OCI-LY1 (cell line): ENCODE results near the gene GNG7.

Experiments used
- H2AFZ ChIP-seq: fragments of 200-600 bp; sonication (generic), shearing (Covaris generic); 2 replicates; pipeline ENCODE4 v1.6.0; 2014; ENCODE audit warnings: antibody characterized with exemption, mild to moderate bottlenecking, low read length
- H3F3A ChIP-seq: fragments of 200-600 bp; sonication (generic), shearing (Covaris generic); 2 replicates; pipeline ENCODE4 v1.6.0; 2014; ENCODE audit warnings: mild to moderate bottlenecking, antibody characterized with exemption, low read length, moderate library complexity; ENCODE audit not compliant: insufficient read depth
- H3K27ac ChIP-seq: fragments of 200-600 bp; sonication (generic); 2 replicates; pipeline ENCODE4 v1.5.1; 2014; ENCODE audit warnings: low read length, mixed run types, mild to moderate bottlenecking, low read depth; ENCODE audit not compliant: poor library complexity, severe bottlenecking
- H3K27me3 ChIP-seq: fragments of 200-600 bp; sonication (generic); 2 replicates; pipeline ENCODE4 v1.6.0; 2014; ENCODE audit warnings: antibody characterized with exemption, mild to moderate bottlenecking, low read length, moderate library complexity; ENCODE audit not compliant: insufficient read depth
- H3K36me3 ChIP-seq: fragments of 200-600 bp; sonication (generic); 2 replicates; pipeline ENCODE4 v1.6.1; 2014; ENCODE audit warnings: mild to moderate bottlenecking, antibody characterized with exemption, low read length, moderate library complexity, mixed read lengths; ENCODE audit not compliant: insufficient read depth
- H3K4me1 ChIP-seq: fragments of 200-600 bp; sonication (generic); 2 replicates; pipeline ENCODE4 v1.5.1; 2014; ENCODE audit warnings: mild to moderate bottlenecking, low read length, moderate library complexity; ENCODE audit not compliant: insufficient read depth, severe bottlenecking
- H3K4me2 ChIP-seq: fragments of 200-600 bp; sonication (generic), shearing (Covaris generic); 2 replicates; pipeline ENCODE4 v1.6.1; 2014; ENCODE audit warnings: low read length
- H3K4me3 ChIP-seq: fragments of 200-600 bp; sonication (generic); 2 replicates; pipeline ENCODE4 v1.5.1; 2014; ENCODE audit warnings: low read length, low read depth, mild to moderate bottlenecking, mixed read lengths; ENCODE audit not compliant: poor library complexity, severe bottlenecking
- H3K79me2 ChIP-seq: fragments of 200-600 bp; shearing (Covaris generic); 2 replicates; pipeline ENCODE4 v1.6.1; 2016; ENCODE audit warnings: mixed run types, low read length, mixed read lengths; ENCODE audit not compliant: insufficient read depth
- H3K9ac ChIP-seq: fragments of 200-600 bp; sonication (generic), shearing (Covaris generic); 2 replicates; pipeline ENCODE4 v1.6.1; 2014; ENCODE audit warnings: mild to moderate bottlenecking, low read length, mixed read lengths
- H3K9me2 ChIP-seq: fragments of 200-600 bp; sonication (generic), shearing (Covaris generic); 2 replicates; pipeline ENCODE4 v1.6.1; 2014; ENCODE audit warnings: low read depth, mild to moderate bottlenecking, low read length, mixed read lengths
- H3K9me3 ChIP-seq: fragments of 200-600 bp; shearing (Covaris generic); 2 replicates; pipeline ENCODE4 v1.6.1; 2014; ENCODE audit warnings: low read length, mixed read lengths
- H4K20me1 ChIP-seq: fragments of 200-600 bp; sonication (generic), shearing (Covaris generic); 2 replicates; pipeline ENCODE4 v1.6.0; 2016; ENCODE audit warnings: mild to moderate bottlenecking, low read length; ENCODE audit not compliant: insufficient read depth
- CTCF ChIP-seq: fragments of 200-600 bp; sonication (generic), shearing (Covaris generic); IDR thresholded peaks from 2 replicates; pipeline ENCODE4 v1.5.1; 2017; ENCODE audit warnings: mild to moderate bottlenecking, antibody characterized with exemption, low read length, moderate library complexity, mixed read lengths
- EZH2 ChIP-seq: fragments of 200-600 bp; sonication (generic), shearing (Covaris generic); IDR thresholded peaks from 2 replicates; pipeline ENCODE4 v1.8.0; 2017; ENCODE audit warnings: borderline replicate concordance, mixed run types, mild to moderate bottlenecking, antibody characterized with exemption, low read length, moderate library complexity, mixed read lengths

GNG7 gene

GRCh38 chr19:2726904-2727639 is 24.6 kb upstream of the GNG7 start:
- Histone ChIP-seq H3K4me3 (no peak overlapping the region), H3K27ac (no peak overlapping the region), H3K36me3 (no peaks in the 10 kb centered on the region; the same call in 1 of the 2 replicates), H4K20me1 (no peaks in the 10 kb centered on the region), H3F3A (no peaks in the 10 kb centered on the region), H3K4me1 (no peaks in the 10 kb centered on the region), H3K9me3 (no peaks in the 10 kb centered on the region), H3K79me2 (no peaks in the 10 kb centered on the region), H3K9me2 (no peaks in the 10 kb centered on the region), H3K9ac (no peak overlapping the region), H3K27me3 (peaks cover 9% of the 10 kb centered on the region; the same call in 1 of the 2 replicates), H2AFZ (no peak overlapping the region), H3K4me2 (no peak overlapping the region)
- no peak for TF ChIP-seq EZH2
- TF ChIP-seq CTCF: no peak

GRCh38 chr19:2726160-2726855 is 23.8 kb upstream of the GNG7 start:
- Histone ChIP-seq H2AFZ (no peak overlapping the region), H3K4me1 (no peaks in the 10 kb centered on the region), H4K20me1 (no peaks in the 10 kb centered on the region), H3K36me3 (no peaks in the 10 kb centered on the region), H3F3A (no peaks in the 10 kb centered on the region), H3K9ac (no peak overlapping the region), H3K9me3 (no peaks in the 10 kb centered on the region), H3K4me2 (no peak overlapping the region), H3K9me2 (no peaks in the 10 kb centered on the region), H3K27ac (no peak overlapping the region), H3K4me3 (no peak overlapping the region), H3K27me3 (peaks cover 9% of the 10 kb centered on the region; the same call in 1 of the 2 replicates), H3K79me2 (no peaks in the 10 kb centered on the region)
- TF ChIP-seq CTCF (no peak), EZH2 (no peak)

- H3K4me2 ChIP-seq: no peak overlapping the region
- no peaks in the 10 kb centered on the region for H3K9me3 ChIP-seq
- TF ChIP-seq CTCF (no peak), EZH2 (no peak)
- no peak overlapping the region for H2AFZ ChIP-seq
- H3F3A ChIP-seq: no peaks in the 10 kb centered on the region
- no peaks in the 10 kb centered on the region for H3K4me1 ChIP-seq
- no peaks in the 10 kb centered on the region for H3K36me3 ChIP-seq
- no peaks in the 10 kb centered on the region for H4K20me1 ChIP-seq
- H3K4me3 ChIP-seq: no peak overlapping the region
- H3K9me2 ChIP-seq: no peaks in the 10 kb centered on the region
- no peak overlapping the region for H3K27ac ChIP-seq
- H3K27me3 ChIP-seq: peaks cover 9% of the 10 kb centered on the region; the same call in 1 of the 2 replicates
- H3K9ac ChIP-seq: no peak overlapping the region
- no peaks in the 10 kb centered on the region for H3K79me2 ChIP-seq
These were observed 21.7 kb upstream of the GNG7 start for GRCh38 chr19:2724148-2724557.
